HepG2 (cell line): ENCODE measurements around the gene C10orf90.

Source experiments
- FOXK2 ChIP-seq: fragments of 450-650 bp; IDR thresholded peaks from 2 replicates; pipeline ENCODE4 v1.6.1; 2016
- ZKSCAN8 ChIP-seq: IDR thresholded peaks from 2 replicates; pipeline ENCODE4 v1.6.1; 2016; ENCODE audit warnings: borderline replicate concordance, missing genetic modification reagents, missing compliant biosample characterization
- TF ChIP-seq, protein P1 (sequence below): sonication (generic); formaldehyde crosslinking; IDR thresholded peaks from 2 replicates; pipeline ENCODE4 v1.4.0; 2020; ENCODE audit warnings: missing genetic modification reagents

DNA sequence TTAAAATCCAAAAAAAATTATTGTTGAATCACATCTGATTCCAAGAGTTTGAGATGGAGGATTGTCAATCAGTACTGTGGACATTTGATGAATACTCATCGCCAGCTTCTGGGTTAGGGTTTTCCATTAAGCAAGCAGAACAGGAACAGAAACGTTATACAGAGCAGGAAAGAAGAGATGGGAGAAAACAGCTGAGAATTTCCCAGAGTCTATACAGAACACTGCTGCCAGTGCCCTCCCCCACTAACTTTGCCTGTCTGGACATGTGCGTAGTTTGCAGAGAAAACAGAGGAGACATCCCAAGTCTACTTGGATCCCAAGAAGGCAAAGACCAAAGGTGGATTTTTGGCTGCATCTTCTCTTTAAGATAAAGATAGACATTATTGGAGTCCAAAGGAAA, 19.0 kb downstream of the C10orf90 start:
- TF ChIP-seq, protein P1, sequence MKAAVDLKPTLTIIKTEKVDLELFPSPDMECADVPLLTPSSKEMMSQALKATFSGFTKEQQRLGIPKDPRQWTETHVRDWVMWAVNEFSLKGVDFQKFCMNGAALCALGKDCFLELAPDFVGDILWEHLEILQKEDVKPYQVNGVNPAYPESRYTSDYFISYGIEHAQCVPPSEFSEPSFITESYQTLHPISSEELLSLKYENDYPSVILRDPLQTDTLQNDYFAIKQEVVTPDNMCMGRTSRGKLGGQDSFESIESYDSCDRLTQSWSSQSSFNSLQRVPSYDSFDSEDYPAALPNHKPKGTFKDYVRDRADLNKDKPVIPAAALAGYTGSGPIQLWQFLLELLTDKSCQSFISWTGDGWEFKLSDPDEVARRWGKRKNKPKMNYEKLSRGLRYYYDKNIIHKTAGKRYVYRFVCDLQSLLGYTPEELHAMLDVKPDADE = no peak
- no peak for TF ChIP-seq ZKSCAN8
- TF ChIP-seq FOXK2 = no peak
